ENCODE measurements around the gene ENDOD1. TPM values are rescaled to one million over a fixed set of nuclear protein-coding genes. Genes with fewer than 3 reads are reported as not detected.

Gene ENDOD1
- total RNA-seq, 4 donors from 2014 or later, result 31.1 to 52.3 (median 36.8) TPM

DNA sequence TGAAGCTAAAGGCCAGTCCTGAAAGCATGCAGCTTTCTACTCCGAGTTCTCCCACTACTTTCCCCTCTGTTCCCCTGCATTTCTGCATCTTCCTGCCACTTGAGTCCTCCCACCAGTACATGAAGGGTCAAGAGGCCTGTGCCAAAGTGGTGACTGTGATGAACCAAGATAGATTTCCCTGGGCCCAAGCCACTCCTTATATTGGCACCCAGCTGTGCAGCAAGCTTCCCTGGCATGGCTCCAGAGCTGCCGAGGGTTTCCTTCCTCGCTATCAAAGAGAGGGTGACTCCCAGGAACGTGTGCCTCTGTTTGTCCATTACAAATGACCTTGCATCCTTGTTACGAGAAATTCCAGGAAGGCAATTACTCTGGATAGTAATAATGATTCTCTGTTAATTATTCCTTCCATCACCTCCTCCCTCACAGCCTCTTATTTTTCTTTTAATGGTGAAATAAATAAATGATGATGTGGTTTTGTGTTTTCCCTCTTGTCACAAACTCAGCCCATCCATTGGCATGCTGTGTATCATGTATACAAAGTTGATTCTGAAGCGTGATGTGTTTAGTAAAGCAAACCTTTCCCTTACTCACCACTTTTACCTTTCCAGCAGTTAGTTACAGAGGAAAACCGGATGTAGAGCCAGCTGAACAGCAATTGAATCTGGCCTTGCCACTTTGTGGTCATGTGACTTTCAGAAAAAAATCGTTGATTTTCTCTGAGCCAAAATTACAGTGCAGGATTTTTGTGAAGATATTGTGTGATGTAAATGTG, 14.7 kb upstream of the ENDOD1 start:
- no peaks in the 10 kb centered on the region for H3K36me3 ChIP-seq
- peak; percentile 87 to 91 for DNase-seq
- TF ChIP-seq, protein P1, sequence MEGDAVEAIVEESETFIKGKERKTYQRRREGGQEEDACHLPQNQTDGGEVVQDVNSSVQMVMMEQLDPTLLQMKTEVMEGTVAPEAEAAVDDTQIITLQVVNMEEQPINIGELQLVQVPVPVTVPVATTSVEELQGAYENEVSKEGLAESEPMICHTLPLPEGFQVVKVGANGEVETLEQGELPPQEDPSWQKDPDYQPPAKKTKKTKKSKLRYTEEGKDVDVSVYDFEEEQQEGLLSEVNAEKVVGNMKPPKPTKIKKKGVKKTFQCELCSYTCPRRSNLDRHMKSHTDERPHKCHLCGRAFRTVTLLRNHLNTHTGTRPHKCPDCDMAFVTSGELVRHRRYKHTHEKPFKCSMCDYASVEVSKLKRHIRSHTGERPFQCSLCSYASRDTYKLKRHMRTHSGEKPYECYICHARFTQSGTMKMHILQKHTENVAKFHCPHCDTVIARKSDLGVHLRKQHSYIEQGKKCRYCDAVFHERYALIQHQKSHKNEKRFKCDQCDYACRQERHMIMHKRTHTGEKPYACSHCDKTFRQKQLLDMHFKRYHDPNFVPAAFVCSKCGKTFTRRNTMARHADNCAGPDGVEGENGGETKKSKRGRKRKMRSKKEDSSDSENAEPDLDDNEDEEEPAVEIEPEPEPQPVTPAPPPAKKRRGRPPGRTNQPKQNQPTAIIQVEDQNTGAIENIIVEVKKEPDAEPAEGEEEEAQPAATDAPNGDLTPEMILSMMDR (IDR thresholded peaks at IDR 0.05), result no peak
- no peak for TF ChIP-seq POLR2A (IDR thresholded peaks at IDR 0.05)

GRCh38 chr11:95076416-95076815, 13.2 kb upstream of the ENDOD1 start:
- peak overlapping the region; percentile 77 to 89 (median 79) for H3K27ac ChIP-seq
- no peak overlapping the region for H3K4me3 ChIP-seq (replicated peaks in 1 of 3)
- intact Hi-C loops (cut with DNase I), result no loop called here
- TF ChIP-seq, protein P1 (IDR thresholded peaks at IDR 0.05), result no peak
- peak in 1 of 2 donors; percentile 15 for TF ChIP-seq POLR2A (IDR thresholded peaks at IDR 0.05)
- peaks cover 35 to 45% of the 10 kb centered on the region in 2 donors for H3K4me1 ChIP-seq
- H3K27me3 ChIP-seq, result no peaks in the 10 kb centered on the region
- WGBS, 2 donors, result 7 to 11% methylated on average over 1 of the region's 1 CpG
- H3K36me3 ChIP-seq, result no peaks in the 10 kb centered on the region
- H3K9me3 ChIP-seq, result no peaks in the 10 kb centered on the region
- DNase-seq, result peak; percentile 76 to 77

More for the DNA sequence above, 14.7 kb upstream of the ENDOD1 start:
- no peak overlapping the region for H3K4me3 ChIP-seq (replicated peaks in 1 of 3)
- intact Hi-C loops (cut with DNase I), result loop anchor here (5.0 kb wide), 2 partner anchors 77 to 692 kb away; no protein-coding TSS in a partner anchor
- H3K27me3 ChIP-seq, result no peaks in the 10 kb centered on the region
- H3K4me1 ChIP-seq, result peaks cover 32 to 36% of the 10 kb centered on the region in 2 donors
- 26 to 30% methylated on average over 8 of the region's 8 CpGs for WGBS, 2 donors
- no peaks in the 10 kb centered on the region for H3K9me3 ChIP-seq
- H3K27ac ChIP-seq, result peak overlapping the region; percentile 77 to 89 (median 79)

GRCh38 chr11:95076981-95077380, 12.7 kb upstream of the ENDOD1 start:
- Histone ChIP-seq H3K36me3 (no peaks in the 10 kb centered on the region), H3K27me3 (no peaks in the 10 kb centered on the region), H3K9me3 (no peaks in the 10 kb centered on the region), H3K27ac (peak overlapping the region; percentile 53 to 79 (median 71)), H3K4me3 (replicated peaks in 1 of 3) (no peak overlapping the region), H3K4me1 (peaks cover 35 to 51% of the 10 kb centered on the region in 2 donors)
- intact Hi-C loops (cut with DNase I), result no loop called here
- no peak for DNase-seq
- TF ChIP-seq POLR2A (IDR thresholded peaks at IDR 0.05), result no peak
- TF ChIP-seq, protein P1 (IDR thresholded peaks at IDR 0.05), result no peak

DNA sequence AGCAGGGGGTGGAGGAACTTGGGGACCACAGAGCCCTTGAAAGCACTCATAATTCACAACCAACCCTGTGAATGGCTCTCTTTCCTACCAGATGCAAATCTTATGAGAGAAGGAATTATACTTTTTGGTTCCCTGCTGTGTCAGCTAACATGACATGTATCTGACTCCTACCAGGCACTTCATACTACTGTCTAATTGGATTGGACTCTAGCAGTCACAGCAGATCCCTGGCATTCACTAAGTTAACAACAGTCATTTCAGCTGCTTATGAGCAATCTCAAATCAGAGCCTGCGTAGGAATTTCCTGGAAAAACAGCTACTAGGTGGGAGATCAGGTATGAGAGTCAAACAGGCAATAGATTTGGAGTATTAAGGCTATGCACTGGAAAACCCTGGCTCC, 11.1 kb upstream of the ENDOD1 start:
- H3K27me3 ChIP-seq, result no peaks in the 10 kb centered on the region
- WGBS, 2 donors, result 83 to 84% methylated on average over 1 of the region's 1 CpG
- DNase-seq, result no peak
- H3K36me3 ChIP-seq, result no peaks in the 10 kb centered on the region
- H3K4me1 ChIP-seq, result peaks cover 35 to 56% of the 10 kb centered on the region in 2 donors
- TF ChIP-seq, protein P1 (IDR thresholded peaks at IDR 0.05), result no peak
- TF ChIP-seq POLR2A (IDR thresholded peaks at IDR 0.05), result peak in 1 of 2 donors; percentile 12
- no peak overlapping the region for H3K27ac ChIP-seq
- intact Hi-C loops (cut with DNase I), result no loop called here
- no peak overlapping the region for H3K4me3 ChIP-seq (replicated peaks in 1 of 3)
- no peaks in the 10 kb centered on the region for H3K9me3 ChIP-seq

GRCh38 chr11:95081010-95081409, 8.6 kb upstream of the ENDOD1 start:
- Histone ChIP-seq H3K4me1 (peaks cover 17 to 35% of the 10 kb centered on the region in 2 donors), H3K4me3 (replicated peaks in 1 of 3) (no peak overlapping the region), H3K36me3 (no peaks in the 10 kb centered on the region), H3K27me3 (no peaks in the 10 kb centered on the region), H3K9me3 (no peaks in the 10 kb centered on the region), H3K27ac (peak overlapping the region; percentile 75 to 87 (median 81))
- no peak for DNase-seq
- intact Hi-C loops (cut with DNase I), result no loop called here
- WGBS, 2 donors, result 40 to 44% methylated on average over 5 of the region's 5 CpGs
- TF ChIP-seq, protein P1 (IDR thresholded peaks at IDR 0.05), result no peak
- TF ChIP-seq POLR2A (IDR thresholded peaks at IDR 0.05), result no peak

All from thyroid gland (tissue), 4 donors.